SK-N-SH treated with all-trans-retinoic acid at 6 μM for 48 hours (cell line): Measurements from ENCODE around the gene RYR1.

Experiments
- ARNTL ChIP-seq: fragments of 450-650 bp; formaldehyde crosslinking; IDR thresholded peaks from 2 replicates; pipeline ENCODE4 v1.5.0; 2020; ENCODE audit warnings: low read depth, mild to moderate bottlenecking, moderate library complexity, borderline replicate concordance
- ESRRG ChIP-seq: fragments of 250-450 bp; sonication (Bioruptor Pico); IDR thresholded peaks from 2 replicates; pipeline ENCODE4 v1.6.1; 2021; ENCODE audit warnings: mild to moderate bottlenecking
- GLIS3 ChIP-seq: fragments of 250-450 bp; sonication (Bioruptor Pico); IDR thresholded peaks from 2 replicates; pipeline ENCODE4 v1.5.0; 2020; ENCODE audit warnings: mild to moderate bottlenecking, moderate library complexity
- OSR1 ChIP-seq: fragments of 250-450 bp; sonication (Bioruptor Pico); IDR thresholded peaks from 2 replicates; pipeline ENCODE4 v1.8.0; 2022; ENCODE audit warnings: moderate library complexity, mild to moderate bottlenecking, inconsistent platforms
- RARB ChIP-seq: fragments of 250-450 bp; sonication (Bioruptor Pico); IDR thresholded peaks from 2 replicates; pipeline ENCODE4 v1.8.0; 2021; ENCODE audit warnings: mild to moderate bottlenecking, moderate library complexity
- TCF4 ChIP-seq: fragments of 250-450 bp; sonication (Bioruptor Pico); IDR thresholded peaks from 2 replicates; pipeline ENCODE4 v1.8.0; 2021; ENCODE audit warnings: mild to moderate bottlenecking, moderate library complexity, borderline replicate concordance
- ZC3H10 ChIP-seq: fragments of 250-450 bp; sonication (Bioruptor Pico); IDR thresholded peaks from 2 replicates; pipeline ENCODE4 v1.5.1; 2021; ENCODE audit warnings: mild to moderate bottlenecking, moderate library complexity
- ZFP3 ChIP-seq: fragments of 250-450 bp; sonication (Bioruptor Pico); IDR thresholded peaks from 2 replicates; pipeline ENCODE4 v1.5.0; 2020; ENCODE audit warnings: mild to moderate bottlenecking, moderate library complexity
- ZFP30 ChIP-seq: fragments of 450-650 bp; formaldehyde crosslinking; IDR thresholded peaks from 2 replicates; pipeline ENCODE4 v1.5.0; 2022; ENCODE audit warnings: mild to moderate bottlenecking, moderate library complexity
- ZNF8 ChIP-seq: fragments of 450-650 bp; formaldehyde crosslinking; IDR thresholded peaks from 2 replicates; pipeline ENCODE4 v1.5.0; 2020; ENCODE audit warnings: mild to moderate bottlenecking, moderate library complexity
- TF ChIP-seq, protein P1 (sequence below): fragments of 250-450 bp; sonication (Bioruptor Pico); IDR thresholded peaks from 2 replicates; pipeline ENCODE4 v1.8.0; 2020; ENCODE audit warnings: mild to moderate bottlenecking, moderate library complexity, borderline replicate concordance
- TF ChIP-seq, protein P2 (sequence below): fragments of 250-450 bp; sonication (Bioruptor Pico); IDR thresholded peaks from 2 replicates; pipeline ENCODE4 v1.8.0; 2021; ENCODE audit warnings: low read depth, mild to moderate bottlenecking, moderate library complexity, borderline replicate concordance
- TF ChIP-seq, protein P3 (sequence below): fragments of 250-450 bp; sonication (Bioruptor Pico); IDR thresholded peaks from 2 replicates; pipeline ENCODE4 v1.5.0; 2020; ENCODE audit warnings: mild to moderate bottlenecking, moderate library complexity
- TF ChIP-seq, protein P4 (sequence below): fragments of 250-450 bp; sonication (Bioruptor Pico); IDR thresholded peaks from 2 replicates; pipeline ENCODE4 v1.5.1; 2020; ENCODE audit warnings: low read depth, mild to moderate bottlenecking, moderate library complexity

DNA sequence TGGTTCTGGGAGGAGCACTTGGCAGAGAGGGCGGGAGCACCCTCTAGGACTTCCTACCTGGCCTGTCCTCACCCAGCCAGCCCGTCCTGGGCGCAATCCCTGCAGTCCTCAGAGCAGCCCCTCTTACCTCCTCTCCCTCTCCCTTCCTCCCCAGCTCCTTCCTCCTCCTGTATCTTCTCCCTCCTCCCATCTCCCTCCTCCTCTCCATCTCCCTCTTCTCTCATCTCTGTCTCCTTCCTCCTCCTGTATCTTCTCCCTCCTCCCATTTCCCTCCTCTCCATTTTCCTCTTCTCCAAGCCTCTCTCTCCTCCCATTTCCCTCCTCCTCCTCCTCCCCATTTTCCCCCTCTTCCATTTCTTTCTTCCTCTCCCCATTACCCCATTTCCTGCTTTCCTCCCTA is 89.8 kb downstream of the RYR1 start:
- TF ChIP-seq ZC3H10 (no peak), TCF4 (CRISPR knock-in tag) (no peak), RARB (CRISPR knock-in tag) (no peak), ESRRG (CRISPR knock-in tag) (no peak), ZFP30 (CRISPR knock-in tag) (no peak), ARNTL (CRISPR knock-in tag) (no peak), OSR1 (CRISPR knock-in tag) (no peak), ZFP3 (CRISPR knock-in tag) (no peak), ZNF8 (CRISPR knock-in tag) (no peak), GLIS3 (CRISPR knock-in tag) (no peak)
- TF ChIP-seq, protein P1, sequence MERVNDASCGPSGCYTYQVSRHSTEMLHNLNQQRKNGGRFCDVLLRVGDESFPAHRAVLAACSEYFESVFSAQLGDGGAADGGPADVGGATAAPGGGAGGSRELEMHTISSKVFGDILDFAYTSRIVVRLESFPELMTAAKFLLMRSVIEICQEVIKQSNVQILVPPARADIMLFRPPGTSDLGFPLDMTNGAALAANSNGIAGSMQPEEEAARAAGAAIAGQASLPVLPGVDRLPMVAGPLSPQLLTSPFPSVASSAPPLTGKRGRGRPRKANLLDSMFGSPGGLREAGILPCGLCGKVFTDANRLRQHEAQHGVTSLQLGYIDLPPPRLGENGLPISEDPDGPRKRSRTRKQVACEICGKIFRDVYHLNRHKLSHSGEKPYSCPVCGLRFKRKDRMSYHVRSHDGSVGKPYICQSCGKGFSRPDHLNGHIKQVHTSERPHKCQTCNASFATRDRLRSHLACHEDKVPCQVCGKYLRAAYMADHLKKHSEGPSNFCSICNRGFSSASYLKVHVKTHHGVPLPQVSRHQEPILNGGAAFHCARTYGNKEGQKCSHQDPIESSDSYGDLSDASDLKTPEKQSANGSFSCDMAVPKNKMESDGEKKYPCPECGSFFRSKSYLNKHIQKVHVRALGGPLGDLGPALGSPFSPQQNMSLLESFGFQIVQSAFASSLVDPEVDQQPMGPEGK (CRISPR knock-in tag): no peak
- TF ChIP-seq, protein P2, sequence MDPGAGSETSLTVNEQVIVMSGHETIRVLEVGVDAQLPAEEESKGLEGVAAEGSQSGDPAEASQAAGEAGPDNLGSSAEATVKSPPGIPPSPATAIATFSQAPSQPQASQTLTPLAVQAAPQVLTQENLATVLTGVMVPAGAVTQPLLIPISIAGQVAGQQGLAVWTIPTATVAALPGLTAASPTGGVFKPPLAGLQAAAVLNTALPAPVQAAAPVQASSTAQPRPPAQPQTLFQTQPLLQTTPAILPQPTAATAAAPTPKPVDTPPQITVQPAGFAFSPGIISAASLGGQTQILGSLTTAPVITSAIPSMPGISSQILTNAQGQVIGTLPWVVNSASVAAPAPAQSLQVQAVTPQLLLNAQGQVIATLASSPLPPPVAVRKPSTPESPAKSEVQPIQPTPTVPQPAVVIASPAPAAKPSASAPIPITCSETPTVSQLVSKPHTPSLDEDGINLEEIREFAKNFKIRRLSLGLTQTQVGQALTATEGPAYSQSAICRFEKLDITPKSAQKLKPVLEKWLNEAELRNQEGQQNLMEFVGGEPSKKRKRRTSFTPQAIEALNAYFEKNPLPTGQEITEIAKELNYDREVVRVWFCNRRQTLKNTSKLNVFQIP (CRISPR knock-in tag): no peak
- TF ChIP-seq, protein P3, sequence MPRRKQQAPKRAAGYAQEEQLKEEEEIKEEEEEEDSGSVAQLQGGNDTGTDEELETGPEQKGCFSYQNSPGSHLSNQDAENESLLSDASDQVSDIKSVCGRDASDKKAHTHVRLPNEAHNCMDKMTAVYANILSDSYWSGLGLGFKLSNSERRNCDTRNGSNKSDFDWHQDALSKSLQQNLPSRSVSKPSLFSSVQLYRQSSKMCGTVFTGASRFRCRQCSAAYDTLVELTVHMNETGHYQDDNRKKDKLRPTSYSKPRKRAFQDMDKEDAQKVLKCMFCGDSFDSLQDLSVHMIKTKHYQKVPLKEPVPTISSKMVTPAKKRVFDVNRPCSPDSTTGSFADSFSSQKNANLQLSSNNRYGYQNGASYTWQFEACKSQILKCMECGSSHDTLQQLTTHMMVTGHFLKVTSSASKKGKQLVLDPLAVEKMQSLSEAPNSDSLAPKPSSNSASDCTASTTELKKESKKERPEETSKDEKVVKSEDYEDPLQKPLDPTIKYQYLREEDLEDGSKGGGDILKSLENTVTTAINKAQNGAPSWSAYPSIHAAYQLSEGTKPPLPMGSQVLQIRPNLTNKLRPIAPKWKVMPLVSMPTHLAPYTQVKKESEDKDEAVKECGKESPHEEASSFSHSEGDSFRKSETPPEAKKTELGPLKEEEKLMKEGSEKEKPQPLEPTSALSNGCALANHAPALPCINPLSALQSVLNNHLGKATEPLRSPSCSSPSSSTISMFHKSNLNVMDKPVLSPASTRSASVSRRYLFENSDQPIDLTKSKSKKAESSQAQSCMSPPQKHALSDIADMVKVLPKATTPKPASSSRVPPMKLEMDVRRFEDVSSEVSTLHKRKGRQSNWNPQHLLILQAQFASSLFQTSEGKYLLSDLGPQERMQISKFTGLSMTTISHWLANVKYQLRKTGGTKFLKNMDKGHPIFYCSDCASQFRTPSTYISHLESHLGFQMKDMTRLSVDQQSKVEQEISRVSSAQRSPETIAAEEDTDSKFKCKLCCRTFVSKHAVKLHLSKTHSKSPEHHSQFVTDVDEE (CRISPR knock-in tag): no peak
- TF ChIP-seq, protein P4, sequence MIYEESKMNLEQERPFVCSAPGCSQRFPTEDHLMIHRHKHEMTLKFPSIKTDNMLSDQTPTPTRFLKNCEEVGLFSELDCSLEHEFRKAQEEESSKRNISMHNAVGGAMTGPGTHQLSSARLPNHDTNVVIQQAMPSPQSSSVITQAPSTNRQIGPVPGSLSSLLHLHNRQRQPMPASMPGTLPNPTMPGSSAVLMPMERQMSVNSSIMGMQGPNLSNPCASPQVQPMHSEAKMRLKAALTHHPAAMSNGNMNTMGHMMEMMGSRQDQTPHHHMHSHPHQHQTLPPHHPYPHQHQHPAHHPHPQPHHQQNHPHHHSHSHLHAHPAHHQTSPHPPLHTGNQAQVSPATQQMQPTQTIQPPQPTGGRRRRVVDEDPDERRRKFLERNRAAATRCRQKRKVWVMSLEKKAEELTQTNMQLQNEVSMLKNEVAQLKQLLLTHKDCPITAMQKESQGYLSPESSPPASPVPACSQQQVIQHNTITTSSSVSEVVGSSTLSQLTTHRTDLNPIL (CRISPR knock-in tag): no peak
